ENCODE measurements around the gene VSIG10. TPM values are rescaled to one million over a fixed set of nuclear protein-coding genes. Genes with fewer than 3 reads are reported as not detected.
A peak's percentile ranks its signal among the peaks of the same experiment; 100 is the strongest.

Gene VSIG10
- total and polyA plus RNA-seq, 7 donors = 22.2 to 59.9 (median 28.5) TPM

GRCh38 chr12:118125743-118126118 lies 21.9 kb upstream of the VSIG10 start:
- Histone ChIP-seq H3K27me3 (no peaks in the 10 kb centered on the region), H3K27ac (no peak overlapping the region), H3K4me1 (peaks cover 0 to 7% (median 6%) of the 10 kb centered on the region in 4 donors), H3K36me3 (no peaks in the 10 kb centered on the region), H3K9me3 (no peaks in the 10 kb centered on the region), H3K4me3 (no peak overlapping the region)
- no peak for TF ChIP-seq POLR2A (IDR thresholded peaks at IDR 0.05)
- TF ChIP-seq POLR2AphosphoS5 (IDR thresholded peaks at IDR 0.05) = no peak
- intact Hi-C loops (cut with DNase I) = no loop called here
- 90 to 93% methylated on average over 4 of the region's 4 CpGs for WGBS, 2 donors
- DNase-seq = no peak

GRCh38 chr12:118124333-118124874 lies 20.6 kb upstream of the VSIG10 start:
- intact Hi-C loops (cut with DNase I) = loop anchor here (5.0 kb wide), 3 partner anchors 58 to 253 kb away; partner anchors contain the start of genes SUDS3 and WSB2
- H3K9me3 ChIP-seq = no peaks in the 10 kb centered on the region
- TF ChIP-seq EP300 (IDR thresholded peaks at IDR 0.05) (no peak), POLR2AphosphoS5 (IDR thresholded peaks at IDR 0.05) (no peak), POLR2A (IDR thresholded peaks at IDR 0.05) (no peak)
- TF ChIP-seq, protein P1, sequence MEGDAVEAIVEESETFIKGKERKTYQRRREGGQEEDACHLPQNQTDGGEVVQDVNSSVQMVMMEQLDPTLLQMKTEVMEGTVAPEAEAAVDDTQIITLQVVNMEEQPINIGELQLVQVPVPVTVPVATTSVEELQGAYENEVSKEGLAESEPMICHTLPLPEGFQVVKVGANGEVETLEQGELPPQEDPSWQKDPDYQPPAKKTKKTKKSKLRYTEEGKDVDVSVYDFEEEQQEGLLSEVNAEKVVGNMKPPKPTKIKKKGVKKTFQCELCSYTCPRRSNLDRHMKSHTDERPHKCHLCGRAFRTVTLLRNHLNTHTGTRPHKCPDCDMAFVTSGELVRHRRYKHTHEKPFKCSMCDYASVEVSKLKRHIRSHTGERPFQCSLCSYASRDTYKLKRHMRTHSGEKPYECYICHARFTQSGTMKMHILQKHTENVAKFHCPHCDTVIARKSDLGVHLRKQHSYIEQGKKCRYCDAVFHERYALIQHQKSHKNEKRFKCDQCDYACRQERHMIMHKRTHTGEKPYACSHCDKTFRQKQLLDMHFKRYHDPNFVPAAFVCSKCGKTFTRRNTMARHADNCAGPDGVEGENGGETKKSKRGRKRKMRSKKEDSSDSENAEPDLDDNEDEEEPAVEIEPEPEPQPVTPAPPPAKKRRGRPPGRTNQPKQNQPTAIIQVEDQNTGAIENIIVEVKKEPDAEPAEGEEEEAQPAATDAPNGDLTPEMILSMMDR (IDR thresholded peaks at IDR 0.05) = no peak

DNA sequence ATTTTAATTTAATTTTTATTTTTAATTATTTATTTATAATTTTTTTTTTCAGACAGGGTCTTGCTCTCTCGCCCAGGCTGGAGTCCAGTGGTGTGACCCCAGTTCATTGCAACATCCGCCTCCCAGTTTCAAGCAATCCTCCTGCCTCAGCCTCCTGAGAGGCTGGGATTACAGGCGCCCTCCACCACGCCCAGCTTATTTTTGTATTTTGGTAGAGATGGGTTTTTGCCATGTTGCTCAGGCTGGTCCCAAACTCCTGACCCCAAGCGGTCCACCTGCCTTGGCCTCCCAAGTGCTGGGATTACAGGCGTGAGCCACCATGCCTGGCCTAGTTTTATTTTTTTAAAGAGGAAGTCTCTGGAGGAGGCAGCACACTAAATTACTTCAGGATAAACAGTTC lies 18.5 kb upstream of the VSIG10 start:
- H3K36me3 ChIP-seq = no peaks in the 10 kb centered on the region
- H3K9me3 ChIP-seq = no peaks in the 10 kb centered on the region
- WGBS, 2 donors = 93 to 96% methylated on average over 6 of the region's 6 CpGs
- TF ChIP-seq POLR2AphosphoS5 (IDR thresholded peaks at IDR 0.05) (no peak), POLR2A (IDR thresholded peaks at IDR 0.05) (no peak), EP300 (IDR thresholded peaks at IDR 0.05) (no peak)
- TF ChIP-seq, protein P1 (IDR thresholded peaks at IDR 0.05) = no peak
- no peak overlapping the region for H3K27ac ChIP-seq
- H3K4me3 ChIP-seq = no peak overlapping the region
- H3K4me1 ChIP-seq = peaks cover 0 to 8% (median 6%) of the 10 kb centered on the region in 4 donors
- no peak for DNase-seq
- H3K27me3 ChIP-seq = no peaks in the 10 kb centered on the region
- intact Hi-C loops (cut with DNase I) = loop anchor here (5.0 kb wide), 3 partner anchors 60 to 255 kb away; partner anchors contain the start of genes SUDS3 and WSB2

More at GRCh38 chr12:118124333-118124874, 20.6 kb upstream of the VSIG10 start:
- H3K4me3 ChIP-seq = no peak overlapping the region
- H3K27ac ChIP-seq = no peak overlapping the region
- peaks cover 0 to 8% (median 6%) of the 10 kb centered on the region in 4 donors for H3K4me1 ChIP-seq
- WGBS, 2 donors = 65 to 92% methylated on average over 5 of the region's 5 CpGs
- no peaks in the 10 kb centered on the region for H3K27me3 ChIP-seq
- no peak for DNase-seq
- no peaks in the 10 kb centered on the region for H3K36me3 ChIP-seq

- peaks cover 0 to 8% (median 6%) of the 10 kb centered on the region in 4 donors for H3K4me1 ChIP-seq
- H3K27me3 ChIP-seq = no peaks in the 10 kb centered on the region
- H3K9me3 ChIP-seq = no peaks in the 10 kb centered on the region
- intact Hi-C loops (cut with DNase I) = loop anchor here (5.0 kb wide), 3 partner anchors 58 to 257 kb away; partner anchors contain the start of genes SUDS3 and WSB2
- TF ChIP-seq, protein P1 (IDR thresholded peaks at IDR 0.05) = peak in 2 of 4 experiments; percentile 15 to 70
- TF ChIP-seq POLR2A (IDR thresholded peaks at IDR 0.05) (no peak), POLR2AphosphoS5 (IDR thresholded peaks at IDR 0.05) (no peak)
- no peaks in the 10 kb centered on the region for H3K36me3 ChIP-seq
- H3K4me3 ChIP-seq = no peak overlapping the region
- peak; percentile 84 for DNase-seq
- H3K27ac ChIP-seq = peak overlapping the region in 2 of 4 donors; percentile 19 to 38
- 15 to 25% methylated on average over 8 of the region's 8 CpGs for WGBS, 2 donors
Observed at GRCh38 chr12:118120579-118121363, 17.0 kb upstream of the VSIG10 start.

GRCh38 chr12:118119449-118119879 lies 15.7 kb upstream of the VSIG10 start:
- WGBS, 2 donors = 92 to 93% methylated on average over 10 of the region's 10 CpGs
- H3K9me3 ChIP-seq = no peaks in the 10 kb centered on the region
- DNase-seq = no peak
- H3K4me3 ChIP-seq = no peak overlapping the region
- no peaks in the 10 kb centered on the region for H3K27me3 ChIP-seq
- TF ChIP-seq, protein P1 (IDR thresholded peaks at IDR 0.05) = no peak
- no peak for TF ChIP-seq EP300 (IDR thresholded peaks at IDR 0.05)
- TF ChIP-seq POLR2AphosphoS5 (IDR thresholded peaks at IDR 0.05) = no peak
- TF ChIP-seq POLR2A (IDR thresholded peaks at IDR 0.05) = no peak
- intact Hi-C loops (cut with DNase I) = no loop called here
- no peaks in the 10 kb centered on the region for H3K36me3 ChIP-seq
- no peak overlapping the region for H3K27ac ChIP-seq
- H3K4me1 ChIP-seq = peaks cover 0 to 8% (median 6%) of the 10 kb centered on the region in 4 donors
